A549 (cell line): ENCODE results near the gene FAM20C.

ENCODE experiments used
- CTCF ChIP-seq: fragments of >200 bp; sonication (Bioruptor Twin); formaldehyde crosslinking; IDR thresholded peaks from 3 replicates; pipeline ENCODE4 v1.5.1; 2016
- HOXB5 ChIP-seq: fragments of 250-450 bp; sonication (Bioruptor Pico); IDR thresholded peaks from 2 replicates; pipeline ENCODE4 v1.5.0; 2020; ENCODE audit warnings: mild to moderate bottlenecking, moderate library complexity
- JUN ChIP-seq, 2 experiments: fragments of >200 bp; sonication (Bioruptor Twin); formaldehyde crosslinking; IDR thresholded peaks; 2 replicates in 1 of 2; 3 replicates in 1 of 2; pipeline ENCODE4 v1.6.1; 2016 to 2017
- KDM1A ChIP-seq: fragments of 200-600 bp; sonication (generic); IDR thresholded peaks from 2 replicates; pipeline ENCODE4 v1.6.1; 2016; ENCODE audit warnings: low read depth, mild to moderate bottlenecking
- POLR2AphosphoS2 ChIP-seq: conservative IDR thresholded peaks from 2 replicates; pipeline ENCODE4 v1.6.1; 2012; ENCODE audit warnings: low read length, improper control_type of control experiment, inconsistent platforms
- REST ChIP-seq: fragments of 200-600 bp; sonication (generic); IDR thresholded peaks from 2 replicates; pipeline ENCODE4 v1.6.1; 2016; ENCODE audit warnings: antibody characterized with exemption, mild to moderate bottlenecking, moderate library complexity
- SMC3 ChIP-seq: fragments of >200 bp; sonication (Bioruptor Twin); formaldehyde crosslinking; IDR thresholded peaks from 3 replicates; pipeline ENCODE4 v1.6.1; 2018; ENCODE audit warnings: inconsistent platforms
- ZC3H11A ChIP-seq: fragments of 450-650 bp; IDR thresholded peaks from 2 replicates; pipeline ENCODE4 v1.6.1; 2014; ENCODE audit warnings: antibody characterized with exemption, mild to moderate bottlenecking
- TF ChIP-seq, protein P1 (sequence below): fragments of 250-450 bp; sonication (Bioruptor Pico); IDR thresholded peaks from 2 replicates; pipeline ENCODE4 v1.5.0; 2021; ENCODE audit warnings: mild to moderate bottlenecking, moderate library complexity, borderline replicate concordance

GRCh38 chr7:231858-232246 is 39.5 kb downstream of the FAM20C start:
- TF ChIP-seq REST (no peak), CTCF (no peak), JUN (IDR thresholded peaks at IDR 0.05) (no peak), SMC3 (no peak), KDM1A (no peak), ZC3H11A (no peak), HOXB5 (CRISPR knock-in tag) (no peak), POLR2AphosphoS2 (no peak)
- TF ChIP-seq, protein P1, sequence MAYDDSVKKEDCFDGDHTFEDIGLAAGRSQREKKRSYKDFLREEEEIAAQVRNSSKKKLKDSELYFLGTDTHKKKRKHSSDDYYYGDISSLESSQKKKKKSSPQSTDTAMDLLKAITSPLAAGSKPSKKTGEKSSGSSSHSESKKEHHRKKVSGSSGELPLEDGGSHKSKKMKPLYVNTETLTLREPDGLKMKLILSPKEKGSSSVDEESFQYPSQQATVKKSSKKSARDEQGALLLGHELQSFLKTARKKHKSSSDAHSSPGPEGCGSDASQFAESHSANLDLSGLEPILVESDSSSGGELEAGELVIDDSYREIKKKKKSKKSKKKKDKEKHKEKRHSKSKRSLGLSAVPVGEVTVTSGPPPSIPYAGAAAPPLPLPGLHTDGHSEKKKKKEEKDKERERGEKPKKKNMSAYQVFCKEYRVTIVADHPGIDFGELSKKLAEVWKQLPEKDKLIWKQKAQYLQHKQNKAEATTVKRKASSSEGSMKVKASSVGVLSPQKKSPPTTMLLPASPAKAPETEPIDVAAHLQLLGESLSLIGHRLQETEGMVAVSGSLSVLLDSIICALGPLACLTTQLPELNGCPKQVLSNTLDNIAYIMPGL (CRISPR knock-in tag), result no peak
